Measurements from ENCODE around the gene NDUFA5. TPM values are rescaled to one million over a fixed set of nuclear protein-coding genes. Genes with fewer than 3 reads are reported as not detected.
A peak's percentile ranks its signal among the peaks of the same experiment; 100 is the strongest.

NDUFA5 gene
- total RNA-seq, 2 experiments from 2014 or later: 67.8 to 70.8 TPM

GRCh38 chr7:123500878-123501489 is 56.6 kb downstream of the NDUFA5 start:
- Mint-ChIP-seq H3K27ac (no peak overlapping the region), H3K4me3 (no peak overlapping the region), H3K9me3 (peaks cover 3% of the 10 kb centered on the region), H3K36me3 (no peaks in the 10 kb centered on the region), H3K27me3 (peaks cover 26% of the 10 kb centered on the region), H3K4me1 (no peaks in the 10 kb centered on the region)
- no peak for DNase-seq

- H3K27me3 Mint-ChIP-seq: peaks cover 32% of the 10 kb centered on the region
- no peaks in the 10 kb centered on the region for H3K36me3 Mint-ChIP-seq
- no peaks in the 10 kb centered on the region for H3K4me1 Mint-ChIP-seq
- H3K27ac Mint-ChIP-seq: no peak overlapping the region
- H3K4me3 Mint-ChIP-seq: no peak overlapping the region
- no peaks in the 10 kb centered on the region for H3K9me3 Mint-ChIP-seq
- no peak for DNase-seq
Measured at GRCh38 chr7:123499211-123499970, 58.2 kb downstream of the NDUFA5 start.

- no peaks in the 10 kb centered on the region for H3K9me3 Mint-ChIP-seq
- H3K4me3 Mint-ChIP-seq: no peak overlapping the region
- H3K27me3 Mint-ChIP-seq: peaks cover 32% of the 10 kb centered on the region
- DNase-seq: no peak
- no peaks in the 10 kb centered on the region for H3K4me1 Mint-ChIP-seq
- no peaks in the 10 kb centered on the region for H3K36me3 Mint-ChIP-seq
- no peak overlapping the region for H3K27ac Mint-ChIP-seq
Measured at GRCh38 chr7:123498601-123499000, 59.0 kb downstream of the NDUFA5 start.

GRCh38 chr7:123498031-123498430 is 59.6 kb downstream of the NDUFA5 start:
- no peaks in the 10 kb centered on the region for H3K9me3 Mint-ChIP-seq
- H3K36me3 Mint-ChIP-seq: no peaks in the 10 kb centered on the region
- H3K27ac Mint-ChIP-seq: no peak overlapping the region
- no peaks in the 10 kb centered on the region for H3K4me1 Mint-ChIP-seq
- no peak overlapping the region for H3K4me3 Mint-ChIP-seq
- peaks cover 32% of the 10 kb centered on the region for H3K27me3 Mint-ChIP-seq
- DNase-seq: no peak

GRCh38 chr7:123494193-123494796 is 63.3 kb downstream of the NDUFA5 start:
- H3K27ac Mint-ChIP-seq: no peak overlapping the region
- DNase-seq: peak; percentile 1
- H3K4me3 Mint-ChIP-seq: no peak overlapping the region
- peaks cover 27% of the 10 kb centered on the region for H3K27me3 Mint-ChIP-seq
- H3K36me3 Mint-ChIP-seq: no peaks in the 10 kb centered on the region
- H3K9me3 Mint-ChIP-seq: peaks cover 2% of the 10 kb centered on the region
- H3K4me1 Mint-ChIP-seq: no peaks in the 10 kb centered on the region

GRCh38 chr7:123492485-123492884 is 65.1 kb downstream of the NDUFA5 start:
- H3K27me3 Mint-ChIP-seq: peaks cover 17% of the 10 kb centered on the region
- no peak for DNase-seq
- no peak overlapping the region for H3K27ac Mint-ChIP-seq
- H3K36me3 Mint-ChIP-seq: no peaks in the 10 kb centered on the region
- H3K9me3 Mint-ChIP-seq: peaks cover 2% of the 10 kb centered on the region
- no peak overlapping the region for H3K4me3 Mint-ChIP-seq
- no peaks in the 10 kb centered on the region for H3K4me1 Mint-ChIP-seq

Other genes starting within 250 kb of the NDUFA5 start
- under 1 TPM in 1 of 2 experiments, not detected in 1; 0.06 TPM for gene IQUB, start 23.2 kb downstream of the NDUFA5 start, total RNA-seq
- not detected for gene ASB15, start 44.0 kb upstream of the NDUFA5 start, total RNA-seq
- not detected for gene LMOD2, start 98.0 kb upstream of the NDUFA5 start, total RNA-seq
- gene WASL, start 191.2 kb upstream of the NDUFA5 start, total RNA-seq: 1 to 10 TPM; 5.1 to 5.5 TPM